Endothelial cell (in vitro differentiated cells): Measurements from ENCODE around the gene CNN1. TPM values are rescaled to one million over a fixed set of nuclear protein-coding genes. Genes with fewer than 3 reads are reported as not detected.
"Not testable (repeated sequence)": the region's sequence is repeated elsewhere in the genome, so short reads cannot be mapped to it uniquely, and the experiment has no call there.

ENCODE experiments used
- DNase-seq: peaks from one replicate; pipeline ENCODE4 v3.0.0; 2021; ENCODE audit warnings: low spot score
- H3K27ac Mint-ChIP-seq: one replicate; pipeline ENCODE4 v1.8.0; 2021; ENCODE audit warnings: mixed read lengths, inconsistent platforms; ENCODE audit not compliant: unreplicated experiment
- H3K27me3 Mint-ChIP-seq: one replicate; pipeline ENCODE4 v1.8.0; 2021; ENCODE audit warnings: mild to moderate bottlenecking, moderate library complexity, mixed read lengths, inconsistent platforms; ENCODE audit not compliant: unreplicated experiment
- H3K36me3 Mint-ChIP-seq: one replicate; pipeline ENCODE4 v1.8.0; 2021; ENCODE audit warnings: mild to moderate bottlenecking, low read depth, mixed read lengths, inconsistent platforms; ENCODE audit not compliant: unreplicated experiment
- H3K4me1 Mint-ChIP-seq: one replicate; pipeline ENCODE4 v1.8.0; 2021; ENCODE audit warnings: mild to moderate bottlenecking, mixed read lengths, inconsistent platforms; ENCODE audit not compliant: unreplicated experiment
- H3K4me3 Mint-ChIP-seq: one replicate; pipeline ENCODE4 v1.8.0; 2021; ENCODE audit warnings: mild to moderate bottlenecking, mixed read lengths, inconsistent platforms; ENCODE audit not compliant: unreplicated experiment
- H3K9me3 Mint-ChIP-seq: one replicate; pipeline ENCODE4 v1.8.0; 2021; ENCODE audit warnings: mixed read lengths, inconsistent platforms; ENCODE audit not compliant: unreplicated experiment
- total RNA-seq: library from RNA; stranded (reverse); fragmentation: NEBNext Ultra II Directional; extraction: Animal tissue kit (Norgen Biotek cat#: 25700); gene quantifications from one replicate; pipeline ENCODE4 v1.2.1, GENCODE V29; 2021; ENCODE audit not compliant: unreplicated experiment
- TF ChIP-seq, protein P1 (sequence below): fragments of 200-600 bp; sonication (generic); IDR thresholded peaks from one replicate; pipeline ENCODE4 v1.5.0; 2021; ENCODE audit warnings: antibody characterized with exemption; ENCODE audit not compliant: unreplicated experiment

CNN1 gene
- total RNA-seq, 1 donor from 2014 or later: 1.5 TPM

DNA sequence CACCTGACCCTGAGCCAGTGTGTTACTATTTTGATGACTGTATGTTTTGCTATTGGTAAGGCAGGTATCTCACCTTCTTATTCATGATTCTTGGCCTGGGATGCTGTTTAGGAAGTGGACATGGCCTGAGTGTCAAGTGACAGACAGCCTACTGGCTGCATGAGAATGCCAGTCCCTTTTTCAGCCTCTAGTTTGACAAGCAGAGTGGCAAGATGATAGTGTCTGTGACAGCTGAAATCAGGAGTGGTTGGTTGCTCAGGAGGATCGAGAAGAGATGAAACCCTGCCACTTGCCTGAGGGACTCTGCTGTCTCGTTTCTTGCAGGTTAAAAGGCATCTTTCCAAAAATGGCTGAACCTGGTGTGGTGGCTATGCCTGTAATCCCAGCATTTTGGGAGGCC lies 27.5 kb downstream of the CNN1 start:
- peaks cover 7% of the 10 kb centered on the region for H3K4me1 Mint-ChIP-seq
- no peak for DNase-seq
- TF ChIP-seq, protein P1, sequence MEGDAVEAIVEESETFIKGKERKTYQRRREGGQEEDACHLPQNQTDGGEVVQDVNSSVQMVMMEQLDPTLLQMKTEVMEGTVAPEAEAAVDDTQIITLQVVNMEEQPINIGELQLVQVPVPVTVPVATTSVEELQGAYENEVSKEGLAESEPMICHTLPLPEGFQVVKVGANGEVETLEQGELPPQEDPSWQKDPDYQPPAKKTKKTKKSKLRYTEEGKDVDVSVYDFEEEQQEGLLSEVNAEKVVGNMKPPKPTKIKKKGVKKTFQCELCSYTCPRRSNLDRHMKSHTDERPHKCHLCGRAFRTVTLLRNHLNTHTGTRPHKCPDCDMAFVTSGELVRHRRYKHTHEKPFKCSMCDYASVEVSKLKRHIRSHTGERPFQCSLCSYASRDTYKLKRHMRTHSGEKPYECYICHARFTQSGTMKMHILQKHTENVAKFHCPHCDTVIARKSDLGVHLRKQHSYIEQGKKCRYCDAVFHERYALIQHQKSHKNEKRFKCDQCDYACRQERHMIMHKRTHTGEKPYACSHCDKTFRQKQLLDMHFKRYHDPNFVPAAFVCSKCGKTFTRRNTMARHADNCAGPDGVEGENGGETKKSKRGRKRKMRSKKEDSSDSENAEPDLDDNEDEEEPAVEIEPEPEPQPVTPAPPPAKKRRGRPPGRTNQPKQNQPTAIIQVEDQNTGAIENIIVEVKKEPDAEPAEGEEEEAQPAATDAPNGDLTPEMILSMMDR: no peak
- no peaks in the 10 kb centered on the region for H3K36me3 Mint-ChIP-seq
- H3K27me3 Mint-ChIP-seq: peaks cover 5% of the 10 kb centered on the region
- H3K4me3 Mint-ChIP-seq: no peak overlapping the region
- H3K27ac Mint-ChIP-seq: no peak overlapping the region
- H3K9me3 Mint-ChIP-seq: no peaks in the 10 kb centered on the region

DNA sequence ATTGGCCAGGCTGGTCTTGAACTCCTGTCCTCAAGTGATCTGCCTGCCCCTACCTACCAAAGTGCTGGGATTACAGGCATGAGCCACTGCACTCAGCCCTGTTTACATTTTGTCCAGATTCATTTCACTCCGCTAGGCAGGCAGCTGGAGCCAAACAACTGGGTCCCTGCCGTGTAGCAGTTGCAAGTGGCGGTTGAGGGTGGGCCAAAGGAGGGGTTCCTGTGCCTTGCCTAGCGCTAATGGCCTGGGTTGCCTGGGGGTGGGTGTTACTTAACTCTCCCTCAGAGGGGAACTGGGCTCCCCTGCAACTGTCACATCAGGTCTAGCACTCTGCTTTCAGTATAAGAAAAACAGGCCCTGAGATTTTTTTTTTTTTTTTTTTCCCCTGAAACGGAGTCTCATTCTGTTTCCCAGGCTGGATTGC lies 31.4 kb downstream of the CNN1 start:
- Mint-ChIP-seq H3K4me3 (no peak overlapping the region), H3K4me1 (no peaks in the 10 kb centered on the region), H3K9me3 (no peaks in the 10 kb centered on the region), H3K36me3 (no peaks in the 10 kb centered on the region), H3K27me3 (peaks cover 3% of the 10 kb centered on the region), H3K27ac (no peak overlapping the region)
- TF ChIP-seq, protein P1: no peak
- DNase-seq: no peak

DNA sequence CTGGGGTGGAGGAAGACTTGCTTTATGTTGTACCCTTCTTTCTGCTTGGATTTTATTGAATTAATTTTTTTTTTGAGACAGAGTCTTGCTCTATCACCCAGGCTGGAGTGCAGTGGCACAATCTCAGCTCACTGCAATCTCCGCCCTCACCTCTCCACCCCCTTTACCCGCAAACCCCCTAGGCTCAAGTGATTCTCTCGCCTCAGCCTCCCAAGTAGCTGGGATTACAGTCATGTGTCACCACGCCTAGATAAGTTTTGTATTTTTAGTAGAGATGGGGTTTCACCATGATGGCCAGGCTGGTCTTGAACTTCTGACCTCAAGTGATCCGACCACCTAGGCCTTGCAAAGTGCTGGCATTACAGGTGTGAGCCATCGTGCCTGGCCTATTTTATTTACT lies 34.7 kb downstream of the CNN1 start:
- not testable (repeated sequence) for H3K36me3 Mint-ChIP-seq, H3K27me3 Mint-ChIP-seq, H3K4me3 Mint-ChIP-seq, H3K9me3 Mint-ChIP-seq, H3K4me1 Mint-ChIP-seq, DNase-seq, H3K27ac Mint-ChIP-seq

DNA sequence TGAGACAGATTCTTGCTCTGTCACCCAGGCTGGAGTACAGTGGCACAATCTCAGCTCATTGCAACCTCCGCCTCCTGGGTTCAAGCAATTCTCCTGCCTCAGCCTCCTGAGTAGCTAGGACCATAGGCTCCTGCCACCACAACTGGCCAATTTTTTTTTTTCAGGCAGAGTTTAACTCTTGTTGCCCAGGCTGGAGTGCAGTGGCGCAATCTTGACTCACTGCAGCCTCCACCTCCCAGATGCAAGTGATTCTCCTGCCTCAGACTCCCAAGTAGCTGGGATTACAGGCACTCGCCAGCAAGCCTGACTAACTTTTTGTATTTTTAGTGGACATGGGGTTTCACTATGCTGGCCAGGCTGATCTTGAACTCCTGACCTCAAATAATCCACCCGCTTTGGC lies 35.1 kb downstream of the CNN1 start:
- DNase-seq, H3K27ac Mint-ChIP-seq, H3K36me3 Mint-ChIP-seq, H3K4me1 Mint-ChIP-seq, H3K27me3 Mint-ChIP-seq, H3K9me3 Mint-ChIP-seq, H3K4me3 Mint-ChIP-seq: not testable (repeated sequence)

DNA sequence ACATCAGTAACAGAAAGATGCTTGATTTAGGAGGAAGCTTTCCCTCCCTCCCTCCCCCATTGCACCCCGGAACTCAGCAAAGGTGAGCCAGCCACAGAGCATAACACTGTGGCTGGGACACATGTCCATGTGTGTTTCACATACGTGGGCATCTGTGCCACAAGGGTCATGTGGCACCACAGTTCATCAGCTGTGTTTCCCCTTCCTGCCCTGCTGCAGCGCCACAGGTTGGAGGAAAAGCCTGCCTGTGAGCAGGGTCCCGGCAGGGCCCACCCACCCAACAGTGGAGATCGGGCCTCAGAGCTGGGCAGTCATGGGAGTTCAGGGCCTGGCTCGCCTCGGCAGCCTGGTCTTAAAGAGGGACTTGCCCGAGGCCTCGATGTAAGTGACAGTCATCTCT lies 36.0 kb downstream of the CNN1 start:
- H3K27ac Mint-ChIP-seq: no peak overlapping the region
- H3K4me1 Mint-ChIP-seq: peaks cover 2% of the 10 kb centered on the region
- TF ChIP-seq, protein P1: no peak
- no peak overlapping the region for H3K4me3 Mint-ChIP-seq
- no peak for DNase-seq
- no peaks in the 10 kb centered on the region for H3K36me3 Mint-ChIP-seq
- no peaks in the 10 kb centered on the region for H3K27me3 Mint-ChIP-seq
- no peaks in the 10 kb centered on the region for H3K9me3 Mint-ChIP-seq

DNA sequence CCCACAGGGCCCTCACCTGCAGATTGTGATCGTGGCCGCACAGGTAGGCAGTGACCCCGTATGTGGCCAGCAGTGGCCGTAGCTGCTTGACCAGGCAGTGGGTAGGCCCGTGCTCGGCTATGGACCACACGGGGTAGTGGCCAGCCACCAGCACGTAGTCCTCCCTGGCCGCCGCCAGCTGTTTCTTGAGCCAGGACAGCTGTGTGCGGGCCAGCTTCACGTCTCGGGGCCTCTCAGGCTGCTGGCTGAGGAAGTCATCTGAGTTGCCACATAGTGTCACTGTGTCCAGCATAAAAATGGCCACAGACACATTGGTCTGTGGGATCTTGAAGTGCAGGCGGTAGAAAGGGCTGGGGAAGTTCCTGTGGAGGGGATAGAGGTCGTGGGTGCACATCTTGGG lies 37.6 kb downstream of the CNN1 start:
- Mint-ChIP-seq H3K9me3 (no peaks in the 10 kb centered on the region), H3K27me3 (peaks cover 2% of the 10 kb centered on the region), H3K27ac (no peak overlapping the region), H3K4me1 (peaks cover 6% of the 10 kb centered on the region), H3K4me3 (no peak overlapping the region), H3K36me3 (no peaks in the 10 kb centered on the region)
- no peak for DNase-seq
- TF ChIP-seq, protein P1: no peak
